ENCODE data around the gene ATP2A1. TPM values are rescaled to one million over a fixed set of nuclear protein-coding genes. Genes with fewer than 3 reads are reported as not detected.

The ATP2A1 gene
- total and polyA plus RNA-seq, 2 of the 13 experiments (the other 11 are each of a cell fraction or from before 2014, with no cell fraction given): 3.2 to 12.5 TPM

GRCh38 chr16:28839899-28840298 lies 38.4 kb upstream of the ATP2A1 start:
- WGBS (ENCODE audit: low lambda C conversion rate): 71% methylated on average over 1 of the region's 1 CpG
- peaks cover 4% of the 10 kb centered on the region for H3K4me1 ChIP-seq (ENCODE audit: insufficient read depth, low read length)
- no peak overlapping the region for H3K4me2 ChIP-seq (ENCODE audit: low read depth, low read length)
- BruUV-seq (replicated peaks): TSS peak; percentile 31
- no peak overlapping the region for H3K9ac ChIP-seq (ENCODE audit: insufficient read depth, low read depth, low read length)
- H3K4me3 ChIP-seq (replicated peaks in 1 of 3; ENCODE audit: insufficient read depth in 1 of 3, low read depth in 2 of 3, low read length in 3 of 3): no peak overlapping the region
- ATAC-seq: no peak
- no peaks in the 10 kb centered on the region for H3K27me3 ChIP-seq (ENCODE audit: control insufficient read depth in 1 of 2, insufficient read depth in 2 of 2, low read length in 2 of 2)
- peaks cover 8% of the 10 kb centered on the region for H3K79me2 ChIP-seq (ENCODE audit: insufficient read depth, low read length)
- in situ Hi-C loops (cut with HindIII; ENCODE audit: extremely low pct_ligation_motif_present, low pct_unique_long_range_greater_than_20kb): no loop called here
- DNase-seq (ENCODE audit: low spot score): no peak
- POLR2A ChIA-PET: interaction anchor here (0.8 to 6.8 kb wide), 5 partner anchors 8 to 24 kb away, joined by 4 to 51 read pairs (median 5); partner anchors contain the start of genes ATXN2L and SH2B1
- intact Hi-C loops (cut with micrococcal nuclease; ENCODE audit: unreplicated experiment): no loop called here
- FAIRE-seq: no peak
- H4K20me1 ChIP-seq (ENCODE audit: insufficient read depth, low read length): peaks cover 8% of the 10 kb centered on the region; the same call in 1 of the 2 replicates
- peak overlapping the region; percentile 1 for H3K27ac ChIP-seq (ENCODE audit: extremely low read length, insufficient read depth, low read length)
- TF ChIP-seq POLR2G (IDR thresholded peaks at IDR 0.05; ENCODE audit: low read depth, low read length) (peak; percentile 16; the same call in 1 of the 2 replicates), ZNF577 (CRISPR knock-in tag; IDR thresholded peaks at IDR 0.05; ENCODE audit: borderline replicate concordance, low read depth) (no peak), ATF7 (IDR thresholded peaks at IDR 0.05) (no peak), ATF7 (CRISPR knock-in tag; IDR thresholded peaks at IDR 0.05) (no peak), RBFOX2 (IDR thresholded peaks at IDR 0.05; ENCODE audit: low read depth, low read length) (0 out of 2 replicates have a peak, but pooled peaks have one; percentile 39), ZNF501 (CRISPR knock-in tag; IDR thresholded peaks at IDR 0.05) (no peak), ZBTB2 (CRISPR knock-in tag; IDR thresholded peaks at IDR 0.05; ENCODE audit: low read depth) (no peak), POGK (CRISPR knock-in tag; conservative IDR thresholded peaks at IDR 0.05) (no peak), SOX6 (IDR thresholded peaks at IDR 0.05) (no peak), SOX6 (CRISPR knock-in tag; IDR thresholded peaks at IDR 0.05) (no peak), BCLAF1 (IDR thresholded peaks at IDR 0.05) (no peak), AGO2 (optimal IDR thresholded peaks at IDR 0.05; ENCODE audit: low read depth, low read length) (peak; percentile 31), XBP1 (CRISPR knock-in tag; IDR thresholded peaks at IDR 0.05) (no peak), ZNF790 (CRISPR knock-in tag; IDR thresholded peaks at IDR 0.05; ENCODE audit: borderline replicate concordance) (no peak), FOSL1 (CRISPR knock-in tag; IDR thresholded peaks at IDR 0.05; ENCODE audit: borderline replicate concordance) (no peak), PPARG (CRISPR knock-in tag; conservative IDR thresholded peaks at IDR 0.05) (no peak)
- H3K9me3 ChIP-seq (ENCODE audit: low read length): no peaks in the 10 kb centered on the region
- CTCF ChIA-PET (ENCODE audit: low intra/inter-chr PET ratio, low total read pairs): no interaction called here
- peaks cover 46 to 57% of the 10 kb centered on the region in 2 experiments for H3K36me3 ChIP-seq (replicated peaks in 1 of 2; ENCODE audit: control insufficient read depth in 1 of 2, insufficient read depth in 2 of 2, low read length in 2 of 2)
- H2AFZ ChIP-seq (ENCODE audit: low read length): no peak overlapping the region

Measured in HepG2 (cell line).